AML-193 (cell line): Measurements from ENCODE around the gene DROSHA.
"Not testable (repeated sequence)": the region's sequence is repeated elsewhere in the genome, so short reads cannot be mapped to it uniquely, and the experiment has no call there.

Source experiments
- DNase-seq, 2 experiments: peaks; one replicate each; lab custom pipeline; 2025; lab: John Stamatoyannopoulos, UW

Gene DROSHA

GRCh38 chr5:31416547-31416946 lies 115.3 kb downstream of the DROSHA start:
- no peak for DNase-seq

GRCh38 chr5:31415960-31416359 lies 115.9 kb downstream of the DROSHA start:
- DNase-seq: no peak

GRCh38 chr5:31415009-31415923 lies 116.6 kb downstream of the DROSHA start:
- no peak for DNase-seq

GRCh38 chr5:31413030-31413812 lies 118.7 kb downstream of the DROSHA start:
- DNase-seq: no peak

- no peak for DNase-seq
Observed at GRCh38 chr5:31412324-31412723, 119.6 kb downstream of the DROSHA start.

GRCh38 chr5:31410089-31410488 lies 121.8 kb downstream of the DROSHA start:
- DNase-seq: no peak

- DNase-seq: no peak
Observed at GRCh38 chr5:31408814-31409213, 123.1 kb downstream of the DROSHA start.

GRCh38 chr5:31407921-31408693 lies 123.8 kb downstream of the DROSHA start:
- DNase-seq: no peak

GRCh38 chr5:31404325-31404724 lies 127.6 kb downstream of the DROSHA start:
- no peak for DNase-seq

- DNase-seq: no peak
Observed at GRCh38 chr5:31401691-31402090, 130.2 kb downstream of the DROSHA start.

GRCh38 chr5:31397926-31398557 lies 133.9 kb downstream of the DROSHA start:
- DNase-seq: no peak

GRCh38 chr5:31396611-31397295 lies 135.1 kb downstream of the DROSHA start:
- DNase-seq: no peak

- DNase-seq: not testable (repeated sequence)
Observed at GRCh38 chr5:31395450-31396045, 136.3 kb downstream of the DROSHA start.

GRCh38 chr5:31393126-31393525 lies 138.8 kb downstream of the DROSHA start:
- DNase-seq: no peak

- peak; percentile 1 to 5 for DNase-seq
Observed at GRCh38 chr5:31392061-31392460, 139.8 kb downstream of the DROSHA start.

- DNase-seq: no peak
Observed at GRCh38 chr5:31390256-31390655, 141.6 kb downstream of the DROSHA start.

- no peak for DNase-seq
Observed at GRCh38 chr5:31385774-31386537, 145.9 kb downstream of the DROSHA start.

GRCh38 chr5:31383734-31384133 lies 148.2 kb downstream of the DROSHA start:
- DNase-seq: no peak

- DNase-seq: no peak
Observed at GRCh38 chr5:31382051-31382878, 149.6 kb downstream of the DROSHA start.
